GM19372 (cell line): ENCODE data around the gene RNF123.
"Not testable (repeated sequence)": the region's sequence is repeated elsewhere in the genome, so short reads cannot be mapped to it uniquely, and the experiment has no call there.

ENCODE experiments used
- ATAC-seq: cut with Tn5 transposase; IDR thresholded peaks from one replicate; pipeline ENCODE4 v1.9.1; 2021; ENCODE audit warnings: mild to moderate bottlenecking, low read depth, moderate library complexity; ENCODE audit not compliant: unreplicated experiment

Gene RNF123

GRCh38 chr3:49674497-49674983, 14.8 kb upstream of the RNF123 start:
- peak; percentile 21 for ATAC-seq

GRCh38 chr3:49675912-49676311, 13.4 kb upstream of the RNF123 start:
- ATAC-seq = no peak

- no peak for ATAC-seq
Observed at GRCh38 chr3:49680493-49681231, 8.7 kb upstream of the RNF123 start.

DNA sequence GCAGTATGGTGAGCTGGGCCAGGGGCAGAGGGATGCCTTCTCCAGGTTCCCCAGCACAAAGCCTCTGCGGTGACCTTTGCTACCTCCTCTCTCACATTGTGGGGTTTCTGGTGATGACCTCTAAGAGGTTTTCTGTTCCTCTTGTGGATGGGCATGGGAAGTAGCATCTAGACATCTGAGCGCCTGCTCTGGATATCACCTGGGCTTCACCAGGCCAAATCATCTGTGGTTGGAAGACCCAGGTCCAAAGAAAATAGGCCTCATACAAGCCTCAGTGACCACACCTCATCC, 8.2 kb upstream of the RNF123 start:
- no peak for ATAC-seq

- no peak for ATAC-seq
Observed at GRCh38 chr3:49681543-49681942, 7.8 kb upstream of the RNF123 start.

DNA sequence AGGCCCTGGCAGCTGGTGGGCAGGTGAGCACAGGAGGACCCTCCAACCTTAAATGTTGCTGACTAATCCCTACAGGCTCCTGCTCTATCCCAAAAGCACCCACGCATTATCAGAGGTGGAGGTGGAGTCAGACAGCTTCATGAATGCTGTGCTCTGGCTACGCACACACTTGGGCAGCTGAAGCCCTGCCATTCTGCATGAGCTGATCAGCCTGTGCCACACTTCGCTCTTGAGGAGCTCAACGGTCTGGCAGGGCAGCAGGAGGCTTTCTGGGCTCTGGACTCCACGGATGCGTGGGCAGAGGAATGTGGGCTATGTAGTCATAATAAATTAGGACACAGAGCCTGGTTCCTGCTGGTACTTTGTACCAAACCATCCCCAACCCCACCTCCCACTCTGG, 6.2 kb upstream of the RNF123 start:
- no peak for ATAC-seq

GRCh38 chr3:49684453-49684852, 4.9 kb upstream of the RNF123 start:
- not testable (repeated sequence) for ATAC-seq

DNA sequence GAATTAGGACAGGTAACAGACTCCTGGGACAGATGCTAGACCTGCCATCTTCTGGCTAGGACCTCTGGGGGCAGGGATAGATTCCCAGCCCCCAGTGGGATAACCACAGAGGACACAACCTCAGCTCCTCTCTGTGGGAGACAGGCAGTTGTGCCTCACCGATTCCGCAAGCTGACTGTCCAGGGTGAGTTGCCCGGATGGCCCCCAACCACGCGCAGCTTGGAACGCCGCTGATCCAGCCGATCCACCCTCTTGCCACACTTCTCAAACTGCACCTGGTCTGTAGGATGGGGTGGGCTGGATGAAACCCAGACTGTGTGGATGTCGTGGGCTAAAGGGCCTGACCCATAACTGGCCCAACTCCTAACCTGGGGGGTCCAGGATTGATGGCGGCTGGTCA, 4.3 kb upstream of the RNF123 start:
- not testable (repeated sequence) for ATAC-seq

- not testable (repeated sequence) for ATAC-seq
Observed at GRCh38 chr3:49685846-49686245, 3.5 kb upstream of the RNF123 start.

- not testable (repeated sequence) for ATAC-seq
Observed at GRCh38 chr3:49686346-49686745, 3.0 kb upstream of the RNF123 start.

- not testable (repeated sequence) for ATAC-seq
Observed at GRCh38 chr3:49686769-49687423, 2.5 kb upstream of the RNF123 start.

DNA sequence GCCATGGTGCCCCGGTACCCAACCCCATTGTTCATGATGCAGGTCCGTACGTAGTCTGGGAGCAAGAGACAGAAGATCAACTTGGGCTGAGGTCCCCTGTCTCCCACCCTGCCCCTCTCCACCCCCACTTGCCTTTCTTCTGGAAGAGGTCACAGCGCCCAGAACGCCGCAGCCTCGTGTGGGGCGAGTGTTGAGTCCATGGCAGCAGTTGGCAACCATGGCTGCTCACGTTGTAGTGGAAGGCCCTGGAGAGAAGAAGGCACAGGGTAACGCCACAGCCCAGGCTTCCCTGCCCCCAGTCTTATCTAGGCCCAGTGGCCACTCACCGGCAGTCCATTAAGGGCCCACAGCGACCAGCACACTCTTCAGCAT, 1.9 kb upstream of the RNF123 start:
- not testable (repeated sequence) for ATAC-seq

DNA sequence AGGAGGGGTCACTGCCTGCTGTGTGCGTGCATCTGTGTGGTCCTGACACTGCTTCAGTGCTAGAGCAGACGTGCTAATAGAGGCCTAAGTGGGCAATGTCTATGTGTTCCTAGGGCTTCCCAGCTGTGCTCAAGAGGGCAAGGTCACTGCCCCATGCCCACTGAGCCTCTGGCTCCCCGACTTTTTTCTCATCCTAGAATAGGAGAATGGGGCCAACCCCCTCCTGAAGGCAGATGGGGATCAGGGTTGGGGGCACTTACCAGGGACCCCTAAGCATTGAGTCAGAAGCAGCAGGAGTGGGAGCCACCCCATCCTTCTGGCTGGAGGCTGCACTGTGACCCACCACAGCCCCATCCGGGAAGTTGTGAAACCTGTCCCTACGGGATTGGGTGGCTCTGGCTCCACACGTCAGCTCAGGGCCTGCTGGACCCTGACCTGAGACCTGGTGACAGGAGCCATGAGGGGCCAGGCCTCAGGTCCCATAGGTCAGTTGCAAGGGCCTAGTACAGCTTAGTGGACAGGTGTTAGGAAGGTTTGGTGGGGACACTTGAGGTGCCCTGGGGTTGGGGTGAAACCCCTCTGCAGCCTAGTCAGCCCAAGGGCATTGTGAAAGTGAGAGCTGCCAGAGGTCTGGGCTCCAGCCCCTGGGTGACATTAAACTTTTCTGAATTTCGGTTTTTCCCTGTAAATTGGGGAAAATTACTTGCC, 865 bp upstream of the RNF123 start:
- not testable (repeated sequence) for ATAC-seq

DNA sequence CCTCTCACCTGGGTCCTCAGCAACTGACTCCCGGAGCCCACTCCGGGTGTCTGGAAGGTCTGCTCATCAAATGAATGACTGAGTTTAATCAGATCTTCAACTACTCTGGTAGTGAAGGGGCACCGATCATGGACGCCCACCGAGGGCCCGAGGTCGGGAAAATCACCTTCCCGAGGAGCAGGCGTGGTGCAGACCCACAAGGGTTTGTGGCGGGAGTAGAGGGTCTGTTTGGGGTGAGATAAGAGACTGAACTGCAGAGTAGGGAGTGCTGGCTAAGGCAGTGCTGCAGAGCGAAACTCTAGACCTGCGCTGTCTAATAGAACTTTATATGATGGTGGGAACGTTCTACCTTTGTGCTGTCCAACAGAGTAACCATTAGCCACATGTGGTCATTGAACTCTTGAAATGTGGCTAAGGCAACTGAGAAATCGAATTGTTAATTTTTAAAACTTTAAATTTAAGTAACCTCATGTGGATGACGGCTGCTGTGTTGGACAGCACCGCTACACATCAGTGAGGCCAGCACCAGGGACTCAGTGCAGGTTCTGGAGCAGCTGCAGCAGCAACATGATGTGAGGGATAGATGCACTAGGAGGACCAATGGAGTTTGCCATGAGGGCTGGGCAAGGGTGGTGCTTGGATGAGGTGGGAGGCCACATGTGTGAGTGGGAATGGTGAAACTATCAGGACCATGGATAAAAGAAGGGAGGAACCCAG, 709 bp downstream of the RNF123 start:
- peak; percentile 7 for ATAC-seq

- ATAC-seq = not testable (repeated sequence)
Observed at GRCh38 chr3:49690856-49691255, 1.5 kb downstream of the RNF123 start.

GRCh38 chr3:49691481-49691880, 2.1 kb downstream of the RNF123 start:
- ATAC-seq = not testable (repeated sequence)

DNA sequence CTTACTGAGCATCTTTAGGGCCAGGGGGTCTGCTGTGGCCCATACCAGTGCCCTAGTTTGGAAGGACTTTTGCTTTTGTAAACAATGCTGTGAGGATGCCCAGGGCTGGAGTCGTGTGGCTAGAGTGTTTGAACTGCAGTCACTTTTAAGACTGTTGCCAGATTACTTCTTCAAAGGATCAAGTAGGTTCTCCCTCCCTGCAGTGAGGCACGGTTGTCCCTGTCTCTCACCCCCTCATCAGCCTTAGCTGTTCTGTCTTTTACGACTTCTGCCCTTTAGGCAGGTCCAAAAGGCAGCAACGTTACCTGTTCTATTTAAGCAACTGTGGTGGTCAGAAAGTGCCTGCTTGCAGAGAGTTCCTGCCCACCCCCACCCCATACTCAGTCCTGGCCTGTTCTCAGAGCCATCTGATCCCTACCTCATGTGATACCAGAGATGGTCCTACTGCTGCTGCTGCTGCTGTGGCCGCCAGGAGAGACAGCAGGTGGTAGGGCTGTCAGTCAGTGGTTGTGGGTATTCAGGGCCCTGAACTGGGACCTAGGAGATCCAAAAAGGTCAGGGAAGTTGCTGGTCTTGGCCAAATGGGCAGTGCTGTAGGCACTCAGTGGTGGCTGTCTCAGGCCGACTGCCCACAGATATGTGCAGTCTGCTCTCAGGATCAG, 5.2 kb downstream of the RNF123 start:
- ATAC-seq = not testable (repeated sequence)

GRCh38 chr3:49695350-49696015, 6.1 kb downstream of the RNF123 start:
- ATAC-seq = not testable (repeated sequence)

GRCh38 chr3:49699281-49699979, 10.1 kb downstream of the RNF123 start:
- ATAC-seq = no peak
